T-helper 1 cell treated with Interleukin-12 subunit alpha and Interleukin-12 subunit beta and Interleukin-4 antibody, amounts not matched to agents 30 μg/mL and 1 μg/mL, for 36 hours (primary cell): Measurements from ENCODE around the gene ERP27.

Experiments used
- H3K27ac Mint-ChIP-seq: one replicate; pipeline ENCODE4 v1.8.0; 2021; ENCODE audit warnings: mild to moderate bottlenecking, mixed read lengths
- H3K27me3 Mint-ChIP-seq: one replicate; pipeline ENCODE4 v1.8.0; 2021; ENCODE audit warnings: low read depth, mixed read lengths
- H3K36me3 Mint-ChIP-seq: one replicate; pipeline ENCODE4 v1.8.0; 2021; ENCODE audit warnings: low read depth, mixed read lengths
- H3K4me1 Mint-ChIP-seq: one replicate; pipeline ENCODE4 v1.8.0; 2021; ENCODE audit warnings: low read depth, mixed read lengths
- H3K4me3 Mint-ChIP-seq: one replicate; pipeline ENCODE4 v1.8.0; 2021; ENCODE audit warnings: mild to moderate bottlenecking, moderate library complexity, mixed read lengths
- H3K9me3 Mint-ChIP-seq: one replicate; pipeline ENCODE4 v1.8.0; 2021; ENCODE audit warnings: mixed read lengths

The ERP27 gene

DNA sequence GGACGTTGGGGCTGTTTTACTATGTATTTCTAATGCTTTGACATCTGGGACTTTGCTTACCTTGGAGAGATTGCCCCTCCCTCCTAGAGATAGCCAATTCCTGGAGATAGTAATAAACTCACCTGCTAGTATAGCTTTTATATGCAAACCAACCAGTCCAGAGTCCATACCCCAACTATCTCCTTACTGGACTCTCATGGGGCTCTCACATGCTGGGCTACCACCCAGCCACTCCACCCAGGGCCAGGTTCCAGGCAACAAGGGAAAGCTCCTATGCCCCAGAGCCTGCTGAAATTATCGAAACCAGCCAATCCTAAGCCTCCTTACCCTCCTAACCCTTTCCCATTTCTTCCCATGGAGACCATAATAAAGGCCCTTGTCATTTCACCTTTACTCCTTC, 27.2 kb downstream of the ERP27 start:
- H3K27ac Mint-ChIP-seq = no peak overlapping the region
- H3K27me3 Mint-ChIP-seq = no peaks in the 10 kb centered on the region
- peaks cover 69% of the 10 kb centered on the region for H3K36me3 Mint-ChIP-seq
- H3K4me3 Mint-ChIP-seq = no peak overlapping the region
- no peaks in the 10 kb centered on the region for H3K9me3 Mint-ChIP-seq
- peaks cover 17% of the 10 kb centered on the region for H3K4me1 Mint-ChIP-seq

DNA sequence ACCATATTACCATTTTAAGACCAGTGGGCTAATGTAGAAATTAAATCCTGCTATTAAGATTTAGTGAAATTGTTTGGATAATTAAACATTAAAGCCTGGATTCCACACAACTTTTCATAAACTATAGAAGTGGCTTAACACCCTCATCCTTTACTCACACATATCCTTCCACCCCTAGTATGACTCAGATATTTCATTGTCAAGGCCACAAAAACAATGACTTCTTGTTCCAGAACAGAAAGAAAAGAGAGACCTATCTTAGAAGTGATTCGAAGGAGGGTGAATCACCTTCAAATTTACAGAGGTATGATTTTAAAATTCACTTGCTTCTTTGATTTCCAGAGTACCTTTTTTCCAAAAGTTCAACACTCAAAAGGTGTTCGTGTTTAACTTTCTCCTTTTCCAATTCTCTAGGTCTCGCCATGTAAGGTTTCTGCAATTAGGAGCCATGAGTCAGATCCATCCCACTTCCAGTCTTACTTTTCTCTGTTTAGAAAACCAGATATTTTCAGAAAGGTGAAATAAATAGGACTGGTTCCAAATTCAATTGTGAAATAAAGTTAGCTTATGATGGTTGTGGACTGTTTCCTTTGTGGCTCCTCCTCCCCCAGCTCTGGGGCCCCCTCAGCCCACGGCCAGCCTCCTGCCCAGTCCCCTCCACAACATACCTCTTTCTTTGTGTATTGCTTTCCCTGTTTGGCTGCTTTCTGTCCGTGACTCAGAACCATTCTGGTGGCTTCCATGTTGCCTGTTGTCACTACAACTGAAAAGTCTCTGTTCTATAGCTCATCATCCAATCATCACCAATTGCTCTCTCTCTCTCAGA, 28.0 kb downstream of the ERP27 start:
- H3K4me1 Mint-ChIP-seq = peaks cover 19% of the 10 kb centered on the region
- peaks cover 69% of the 10 kb centered on the region for H3K36me3 Mint-ChIP-seq
- H3K9me3 Mint-ChIP-seq = no peaks in the 10 kb centered on the region
- no peaks in the 10 kb centered on the region for H3K27me3 Mint-ChIP-seq
- no peak overlapping the region for H3K4me3 Mint-ChIP-seq
- peak overlapping the region; percentile 80 for H3K27ac Mint-ChIP-seq

DNA sequence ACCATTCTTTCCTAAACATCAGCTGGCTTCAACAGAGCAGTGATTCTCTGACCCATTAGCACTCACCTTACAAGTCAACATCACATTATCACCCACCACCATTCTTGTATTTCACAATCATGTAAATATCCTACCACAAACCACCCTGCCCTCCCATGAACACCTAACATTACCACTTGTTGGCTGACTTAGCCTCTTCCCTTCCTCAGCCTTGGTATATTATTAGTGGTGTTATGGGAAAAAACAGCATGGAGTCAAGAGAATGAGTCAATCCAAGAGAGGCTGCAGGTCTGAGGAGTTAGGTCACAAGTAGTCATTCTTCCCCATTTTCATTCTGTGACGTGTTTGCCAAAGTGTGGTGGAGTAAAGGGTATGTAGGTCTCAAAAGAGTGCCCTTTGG, 30.4 kb downstream of the ERP27 start:
- H3K4me3 Mint-ChIP-seq = no peak overlapping the region
- H3K27me3 Mint-ChIP-seq = no peaks in the 10 kb centered on the region
- H3K36me3 Mint-ChIP-seq = peaks cover 49% of the 10 kb centered on the region
- H3K27ac Mint-ChIP-seq = no peak overlapping the region
- H3K4me1 Mint-ChIP-seq = peaks cover 19% of the 10 kb centered on the region
- H3K9me3 Mint-ChIP-seq = no peaks in the 10 kb centered on the region

DNA sequence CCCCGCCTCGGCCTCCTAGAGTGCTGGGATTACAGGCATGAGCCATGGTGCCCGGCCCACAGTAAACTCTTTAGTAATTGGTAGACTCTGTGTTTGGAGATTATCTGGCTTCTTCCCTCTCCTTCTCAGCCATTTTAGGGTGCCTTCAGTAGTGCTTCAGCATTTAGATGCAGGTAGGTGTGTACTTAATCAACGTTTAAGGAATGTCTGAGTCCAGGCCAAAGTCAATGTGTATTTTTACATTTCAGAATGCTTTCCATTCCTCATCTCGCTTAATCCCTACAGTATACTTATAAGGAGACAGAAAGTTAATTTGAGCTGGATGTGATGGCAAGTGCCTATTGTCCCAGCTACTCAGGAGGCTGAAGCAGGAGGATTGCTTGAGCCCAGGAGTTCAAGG, 32.2 kb downstream of the ERP27 start:
- Mint-ChIP-seq H3K27me3 (no peaks in the 10 kb centered on the region), H3K4me3 (no peak overlapping the region), H3K4me1 (peaks cover 16% of the 10 kb centered on the region), H3K27ac (no peak overlapping the region), H3K9me3 (no peaks in the 10 kb centered on the region), H3K36me3 (peaks cover 37% of the 10 kb centered on the region)

DNA sequence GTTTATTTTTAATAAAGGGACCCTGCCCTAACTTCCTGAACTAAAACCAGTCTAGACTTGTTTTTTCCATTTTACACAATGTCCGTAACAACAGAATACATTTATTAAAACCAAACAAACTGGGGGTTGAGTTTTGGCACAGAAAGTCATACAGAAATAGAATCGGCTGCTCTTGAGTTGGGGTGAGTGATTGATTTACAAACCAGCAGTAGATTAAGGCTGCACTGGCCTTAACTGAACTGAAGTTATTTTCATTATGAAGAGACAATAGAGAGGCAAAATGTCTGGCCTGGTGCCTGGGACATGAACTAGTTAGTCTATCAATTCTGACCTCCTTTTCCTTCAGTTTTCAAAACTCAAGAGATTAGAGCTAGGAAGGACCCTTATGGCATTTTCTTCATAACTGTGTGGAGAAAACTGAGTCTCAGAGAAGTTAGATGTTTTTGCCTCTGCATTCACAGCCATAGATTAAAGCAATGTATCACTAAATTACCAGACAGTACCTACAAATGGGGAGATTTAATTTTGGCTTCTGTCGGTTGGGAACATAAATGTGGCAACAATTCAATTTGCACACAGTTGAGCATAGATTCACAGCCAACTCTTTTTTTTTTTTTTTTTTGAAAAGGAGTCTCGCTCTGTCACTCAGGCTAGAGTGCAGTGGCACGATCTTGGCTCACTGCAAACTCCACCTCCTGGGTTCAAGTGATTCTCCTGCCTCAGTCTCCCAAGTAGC, 32.9 kb downstream of the ERP27 start:
- peaks cover 32% of the 10 kb centered on the region for H3K36me3 Mint-ChIP-seq

DNA sequence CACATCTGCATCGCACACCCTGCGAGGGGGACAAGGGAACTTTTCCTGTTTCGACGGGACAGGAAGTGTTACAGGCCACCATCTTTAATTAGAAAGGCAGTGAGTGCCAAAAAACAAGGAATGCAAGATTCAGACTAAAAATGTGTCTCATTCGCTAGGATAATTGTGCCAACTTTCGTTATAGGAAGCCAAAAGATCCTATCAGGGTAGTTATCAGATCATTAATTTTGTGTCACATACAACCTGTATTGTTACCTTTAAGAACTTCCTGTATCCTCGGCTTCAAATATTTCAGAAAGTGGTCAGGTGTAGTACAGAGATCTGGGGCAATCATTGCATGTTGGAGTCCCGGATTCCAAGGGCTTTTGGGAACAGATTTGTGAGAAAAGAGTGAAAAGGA, 33.5 kb downstream of the ERP27 start:
- Mint-ChIP-seq H3K4me3 (no peak overlapping the region), H3K9me3 (no peaks in the 10 kb centered on the region), H3K4me1 (peaks cover 8% of the 10 kb centered on the region), H3K27me3 (no peaks in the 10 kb centered on the region), H3K36me3 (peaks cover 29% of the 10 kb centered on the region), H3K27ac (no peak overlapping the region)

More for the DNA sequence above, 32.9 kb downstream of the ERP27 start:
- no peak overlapping the region for H3K27ac Mint-ChIP-seq
- peaks cover 13% of the 10 kb centered on the region for H3K4me1 Mint-ChIP-seq
- H3K27me3 Mint-ChIP-seq = no peaks in the 10 kb centered on the region
- H3K4me3 Mint-ChIP-seq = no peak overlapping the region
- no peaks in the 10 kb centered on the region for H3K9me3 Mint-ChIP-seq

DNA sequence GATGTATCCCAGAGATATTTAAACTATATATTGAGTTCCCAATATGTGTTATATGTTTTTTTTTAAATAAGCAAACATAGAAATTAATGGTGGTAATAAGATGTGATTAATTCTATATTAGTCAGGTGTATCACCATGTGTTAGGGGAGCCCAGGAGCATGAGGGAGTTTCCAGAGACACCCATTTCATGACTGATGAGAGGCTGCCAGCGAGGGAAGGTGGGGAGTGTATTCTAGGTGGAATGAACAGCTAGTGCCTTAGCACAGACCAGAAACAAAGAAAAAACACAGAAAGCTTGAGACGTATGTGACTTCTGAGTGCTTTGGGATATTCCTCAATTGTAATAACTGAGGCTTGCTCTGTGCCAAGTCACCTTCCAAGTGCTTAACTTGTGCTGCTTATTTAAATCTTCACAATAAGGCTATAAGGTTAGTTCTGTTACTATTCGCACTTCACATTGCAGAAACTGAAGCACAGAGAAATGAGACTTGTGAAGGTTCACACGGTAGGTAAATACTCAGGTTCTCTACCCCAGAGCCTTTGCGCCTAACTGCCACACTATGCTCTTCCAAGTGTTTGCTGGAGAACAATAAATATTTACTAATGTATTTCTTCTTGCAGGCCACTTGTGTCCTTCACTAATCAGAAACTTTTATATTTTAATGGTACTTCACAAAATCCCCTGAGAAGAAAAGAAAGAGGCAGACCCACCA, 34.8 kb downstream of the ERP27 start:
- Mint-ChIP-seq H3K27ac (no peak overlapping the region), H3K9me3 (no peaks in the 10 kb centered on the region), H3K36me3 (peaks cover 25% of the 10 kb centered on the region), H3K4me3 (no peak overlapping the region), H3K4me1 (peaks cover 8% of the 10 kb centered on the region), H3K27me3 (no peaks in the 10 kb centered on the region)

DNA sequence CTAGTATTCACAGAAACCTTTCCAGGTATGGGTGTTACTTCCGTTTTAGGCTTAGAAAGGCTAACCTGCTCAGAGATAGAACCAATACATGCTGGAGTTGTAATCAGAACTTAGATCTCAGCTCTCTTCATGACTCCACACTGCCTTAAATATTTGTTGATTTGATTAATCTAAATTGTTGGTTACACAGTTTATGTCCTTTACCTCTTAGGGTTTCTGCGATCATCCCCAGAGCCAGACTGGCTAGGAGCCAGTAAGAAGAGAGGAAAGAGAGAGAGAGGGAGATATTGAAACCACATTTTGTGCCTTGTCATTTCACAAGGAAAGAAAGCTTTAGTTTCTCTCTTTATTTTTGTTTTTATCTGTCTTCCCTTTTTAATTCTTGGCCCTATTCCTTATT, 35.9 kb downstream of the ERP27 start:
- Mint-ChIP-seq H3K36me3 (peaks cover 14% of the 10 kb centered on the region), H3K27ac (no peak overlapping the region), H3K4me3 (no peak overlapping the region), H3K4me1 (peaks cover 4% of the 10 kb centered on the region), H3K27me3 (no peaks in the 10 kb centered on the region), H3K9me3 (no peaks in the 10 kb centered on the region)

DNA sequence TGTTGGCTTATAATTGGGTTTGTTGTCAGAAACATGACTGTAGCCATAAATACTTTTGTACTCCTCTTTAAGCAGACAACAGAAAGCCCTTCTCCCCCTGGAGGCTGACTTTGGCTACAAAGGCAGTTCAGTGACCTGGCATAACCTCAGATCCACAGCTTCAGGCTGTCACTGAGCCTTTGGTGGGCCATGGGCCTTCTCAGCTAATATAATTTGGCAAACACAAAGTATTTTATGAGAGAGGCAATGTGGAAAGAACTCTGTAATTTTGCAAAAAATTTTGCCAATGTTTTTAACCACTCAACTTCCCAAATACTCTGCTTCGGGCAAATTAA, 37.1 kb downstream of the ERP27 start:
- Mint-ChIP-seq H3K9me3 (no peaks in the 10 kb centered on the region), H3K27me3 (no peaks in the 10 kb centered on the region), H3K27ac (no peak overlapping the region), H3K36me3 (peaks cover 7% of the 10 kb centered on the region), H3K4me3 (no peak overlapping the region), H3K4me1 (peaks cover 4% of the 10 kb centered on the region)

DNA sequence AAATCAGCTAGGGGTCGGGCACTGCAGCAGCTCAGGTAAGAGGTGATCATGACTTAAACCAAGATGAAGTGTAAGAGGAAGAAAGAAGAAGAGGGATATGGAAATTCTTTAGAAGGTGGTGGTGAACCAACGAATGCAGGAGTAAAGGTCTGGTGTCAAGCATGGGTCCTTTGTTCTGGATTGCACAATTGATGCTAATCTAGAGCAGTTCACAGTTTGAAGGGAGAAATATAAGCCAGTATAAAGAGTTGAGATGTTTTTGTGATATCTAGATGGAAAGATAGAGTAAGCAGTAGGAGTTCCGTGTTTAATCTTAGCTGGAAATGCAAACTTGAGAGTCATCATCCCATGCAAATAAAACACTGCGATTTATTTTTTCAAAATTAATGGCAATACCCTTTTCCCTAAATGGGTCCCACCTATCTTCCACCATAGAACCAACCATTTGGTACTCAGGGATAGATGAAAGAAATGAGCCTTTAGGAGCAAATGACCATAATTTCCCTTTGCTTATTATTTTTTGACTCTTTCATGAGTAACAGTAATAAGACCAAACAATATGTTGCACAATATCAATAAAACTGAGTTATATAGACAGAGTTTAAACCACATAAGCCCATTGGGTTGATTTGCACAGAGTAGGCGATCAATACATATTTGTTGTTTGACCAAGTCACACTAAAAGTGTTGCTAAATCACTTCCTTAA, 37.7 kb downstream of the ERP27 start:
- H3K9me3 Mint-ChIP-seq = no peaks in the 10 kb centered on the region
- H3K36me3 Mint-ChIP-seq = peaks cover 5% of the 10 kb centered on the region
- H3K4me1 Mint-ChIP-seq = peaks cover 4% of the 10 kb centered on the region
- no peaks in the 10 kb centered on the region for H3K27me3 Mint-ChIP-seq
- no peak overlapping the region for H3K27ac Mint-ChIP-seq
- H3K4me3 Mint-ChIP-seq = no peak overlapping the region

DNA sequence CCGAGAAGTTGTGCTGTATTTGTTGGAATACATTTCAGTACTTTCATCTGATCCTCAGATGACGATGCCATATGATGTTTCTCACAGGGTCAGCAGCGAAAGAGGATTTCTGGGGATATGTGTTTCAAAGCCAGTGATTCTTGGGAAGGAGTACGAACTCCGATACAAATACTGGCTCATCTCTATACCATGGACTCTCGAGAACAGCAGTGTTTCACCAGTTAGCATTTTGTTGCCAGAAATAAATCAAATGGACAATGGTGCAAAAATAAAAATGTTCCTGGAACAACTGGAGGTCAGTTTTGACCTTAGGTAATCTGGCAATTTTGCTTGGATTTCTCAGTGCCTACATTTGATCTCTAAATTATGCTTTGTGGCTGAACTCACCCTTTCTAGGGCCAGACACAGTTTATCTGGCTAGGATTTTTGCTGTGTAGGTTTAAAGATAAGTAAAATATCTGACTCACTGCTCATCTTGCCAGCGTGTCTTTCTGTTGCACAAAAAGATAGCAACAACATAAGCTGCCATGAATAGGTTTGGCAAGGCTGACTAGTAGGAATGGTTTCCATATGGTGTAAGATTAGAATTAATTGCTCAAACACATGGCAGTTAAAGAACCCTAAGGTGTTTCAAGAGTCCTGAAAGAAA, 41.7 kb downstream of the ERP27 start:
- Mint-ChIP-seq H3K27me3 (no peaks in the 10 kb centered on the region), H3K4me1 (no peaks in the 10 kb centered on the region), H3K4me3 (no peak overlapping the region), H3K36me3 (no peaks in the 10 kb centered on the region), H3K27ac (no peak overlapping the region), H3K9me3 (no peaks in the 10 kb centered on the region)

DNA sequence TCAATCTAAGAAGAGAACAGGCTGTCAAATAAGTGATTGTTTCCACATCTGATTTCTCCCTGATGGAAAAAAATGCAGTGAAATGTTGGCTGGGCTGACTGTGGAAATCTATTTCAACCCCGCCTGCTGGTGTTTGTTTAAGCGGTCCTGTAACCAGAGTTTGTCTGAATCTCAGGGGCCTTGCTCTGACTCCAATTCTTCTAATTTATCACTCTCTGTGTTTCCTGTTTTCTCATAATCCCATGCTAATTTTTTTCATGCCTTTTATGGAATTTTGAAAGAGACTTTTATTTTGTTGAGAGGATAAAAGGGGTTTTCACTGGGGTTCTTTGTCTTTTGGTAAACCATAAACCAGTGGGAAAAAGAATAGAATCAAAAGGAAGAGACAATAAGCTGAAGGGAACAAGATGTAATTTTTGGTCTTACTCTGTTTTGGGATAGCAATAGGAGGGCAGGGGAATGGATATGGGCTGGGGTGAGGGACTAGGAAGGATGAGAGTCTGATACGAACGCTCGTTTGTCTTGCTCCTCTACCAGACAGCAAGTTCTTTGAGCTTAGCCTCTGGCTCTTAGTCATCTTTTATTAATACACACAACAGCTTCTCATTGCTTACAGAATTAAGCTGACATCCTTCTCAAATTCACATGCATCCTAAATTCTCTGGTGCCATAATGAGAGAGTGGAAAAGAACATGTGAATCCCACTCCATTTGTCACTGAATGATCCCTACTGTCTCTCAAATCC, 44.7 kb downstream of the ERP27 start:
- H3K4me3 Mint-ChIP-seq = no peak overlapping the region
- no peak overlapping the region for H3K27ac Mint-ChIP-seq
- no peaks in the 10 kb centered on the region for H3K9me3 Mint-ChIP-seq
- H3K27me3 Mint-ChIP-seq = peaks cover 8% of the 10 kb centered on the region
- H3K36me3 Mint-ChIP-seq = no peaks in the 10 kb centered on the region
- no peaks in the 10 kb centered on the region for H3K4me1 Mint-ChIP-seq

DNA sequence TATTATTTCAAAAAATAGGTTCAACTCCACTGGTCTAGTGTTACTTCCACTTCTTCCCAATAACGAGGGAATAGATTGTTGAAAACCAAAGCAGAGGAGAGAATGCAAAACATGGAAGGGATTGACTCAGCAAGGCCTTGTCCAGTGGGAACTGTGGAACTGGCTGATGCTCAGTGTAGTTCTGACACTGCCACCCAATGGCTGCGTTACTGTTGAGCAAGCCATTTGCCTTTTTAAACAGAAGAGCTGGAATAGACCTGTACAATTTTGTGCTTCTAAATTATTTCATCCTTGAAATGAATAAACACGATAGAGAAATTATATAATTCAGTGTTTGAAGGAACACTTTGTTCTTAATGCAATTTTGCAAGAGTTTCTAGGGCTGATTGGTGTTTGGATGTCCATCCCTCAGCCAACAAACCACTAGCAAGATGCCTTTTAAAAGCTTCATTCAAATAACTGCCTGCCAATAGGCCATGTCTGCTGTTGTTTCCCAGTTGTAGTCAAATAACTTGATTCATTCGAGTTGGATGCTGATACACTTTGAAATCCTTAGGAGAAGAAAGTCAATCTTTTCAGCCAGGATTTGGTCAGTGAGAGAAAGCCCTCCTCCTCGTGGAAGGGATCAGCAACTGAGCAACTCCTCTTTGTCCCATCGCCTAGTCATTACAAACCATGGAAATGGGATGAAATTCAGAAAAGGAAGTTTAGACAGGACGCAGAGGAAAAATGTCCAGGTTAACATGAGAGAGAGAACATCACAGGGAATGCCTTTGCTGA, 45.4 kb downstream of the ERP27 start:
- Mint-ChIP-seq H3K9me3 (no peaks in the 10 kb centered on the region), H3K27me3 (peaks cover 14% of the 10 kb centered on the region), H3K27ac (no peak overlapping the region), H3K4me1 (no peaks in the 10 kb centered on the region), H3K4me3 (no peak overlapping the region), H3K36me3 (no peaks in the 10 kb centered on the region)
